ENCODE measurements around the gene PGLYRP3.

PGLYRP3 gene

DNA sequence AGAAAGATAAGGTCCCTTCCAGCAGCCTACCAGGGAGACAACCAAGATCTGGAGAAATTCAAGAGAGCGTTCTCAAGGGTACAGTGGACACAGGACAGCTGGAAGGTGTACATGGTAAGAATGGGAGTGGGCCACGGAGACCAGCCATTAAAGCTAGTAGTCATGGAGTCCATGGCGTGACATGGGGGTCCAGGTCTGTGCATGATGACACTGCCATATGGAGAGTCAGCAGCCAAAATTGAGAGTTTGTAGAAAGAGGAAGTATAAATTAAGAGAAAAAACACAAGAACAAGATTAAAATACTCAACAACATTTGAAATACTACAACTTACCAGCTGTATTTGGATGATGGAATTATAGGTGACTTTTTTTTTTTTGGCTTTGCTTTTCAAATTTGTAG is 61.2 kb downstream of the PGLYRP3 start:
- TF ChIP-seq, protein P1, sequence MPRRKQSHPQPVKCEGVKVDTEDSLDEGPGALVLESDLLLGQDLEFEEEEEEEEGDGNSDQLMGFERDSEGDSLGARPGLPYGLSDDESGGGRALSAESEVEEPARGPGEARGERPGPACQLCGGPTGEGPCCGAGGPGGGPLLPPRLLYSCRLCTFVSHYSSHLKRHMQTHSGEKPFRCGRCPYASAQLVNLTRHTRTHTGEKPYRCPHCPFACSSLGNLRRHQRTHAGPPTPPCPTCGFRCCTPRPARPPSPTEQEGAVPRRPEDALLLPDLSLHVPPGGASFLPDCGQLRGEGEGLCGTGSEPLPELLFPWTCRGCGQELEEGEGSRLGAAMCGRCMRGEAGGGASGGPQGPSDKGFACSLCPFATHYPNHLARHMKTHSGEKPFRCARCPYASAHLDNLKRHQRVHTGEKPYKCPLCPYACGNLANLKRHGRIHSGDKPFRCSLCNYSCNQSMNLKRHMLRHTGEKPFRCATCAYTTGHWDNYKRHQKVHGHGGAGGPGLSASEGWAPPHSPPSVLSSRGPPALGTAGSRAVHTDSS (tag by site-specific recombination; IDR thresholded peaks at IDR 0.05) = no peak
- TF ChIP-seq ZNF664 (tag by site-specific recombination; IDR thresholded peaks at IDR 0.05) (no peak), ZNF561 (tag by site-specific recombination; IDR thresholded peaks at IDR 0.05; ENCODE audit: borderline replicate concordance) (no peak), SCRT2 (tag by site-specific recombination; IDR thresholded peaks at IDR 0.05) (no peak), ZSCAN16 (tag by site-specific recombination; IDR thresholded peaks at IDR 0.05) (no peak), SETDB1 (IDR thresholded peaks at IDR 0.05; ENCODE audit: insufficient read length, low read length) (no peak), ZNF621 (tag by site-specific recombination; IDR thresholded peaks at IDR 0.05) (no peak), ZNF19 (tag by site-specific recombination; IDR thresholded peaks at IDR 0.05; ENCODE audit: low read depth) (no peak), ZBTB17 (tag by site-specific recombination; IDR thresholded peaks at IDR 0.05) (no peak), MZF1 (tag by site-specific recombination; IDR thresholded peaks at IDR 0.05; ENCODE audit: borderline replicate concordance) (no peak), ZNF354C (tag by site-specific recombination; IDR thresholded peaks at IDR 0.05; ENCODE audit: borderline replicate concordance, low read depth) (no peak), ZNF768 (tag by site-specific recombination; IDR thresholded peaks at IDR 0.05) (no peak)
- TF ChIP-seq, protein P2, sequence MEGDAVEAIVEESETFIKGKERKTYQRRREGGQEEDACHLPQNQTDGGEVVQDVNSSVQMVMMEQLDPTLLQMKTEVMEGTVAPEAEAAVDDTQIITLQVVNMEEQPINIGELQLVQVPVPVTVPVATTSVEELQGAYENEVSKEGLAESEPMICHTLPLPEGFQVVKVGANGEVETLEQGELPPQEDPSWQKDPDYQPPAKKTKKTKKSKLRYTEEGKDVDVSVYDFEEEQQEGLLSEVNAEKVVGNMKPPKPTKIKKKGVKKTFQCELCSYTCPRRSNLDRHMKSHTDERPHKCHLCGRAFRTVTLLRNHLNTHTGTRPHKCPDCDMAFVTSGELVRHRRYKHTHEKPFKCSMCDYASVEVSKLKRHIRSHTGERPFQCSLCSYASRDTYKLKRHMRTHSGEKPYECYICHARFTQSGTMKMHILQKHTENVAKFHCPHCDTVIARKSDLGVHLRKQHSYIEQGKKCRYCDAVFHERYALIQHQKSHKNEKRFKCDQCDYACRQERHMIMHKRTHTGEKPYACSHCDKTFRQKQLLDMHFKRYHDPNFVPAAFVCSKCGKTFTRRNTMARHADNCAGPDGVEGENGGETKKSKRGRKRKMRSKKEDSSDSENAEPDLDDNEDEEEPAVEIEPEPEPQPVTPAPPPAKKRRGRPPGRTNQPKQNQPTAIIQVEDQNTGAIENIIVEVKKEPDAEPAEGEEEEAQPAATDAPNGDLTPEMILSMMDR (tag by site-specific recombination; IDR thresholded peaks at IDR 0.05) = no peak
- TF ChIP-seq, protein P3, sequence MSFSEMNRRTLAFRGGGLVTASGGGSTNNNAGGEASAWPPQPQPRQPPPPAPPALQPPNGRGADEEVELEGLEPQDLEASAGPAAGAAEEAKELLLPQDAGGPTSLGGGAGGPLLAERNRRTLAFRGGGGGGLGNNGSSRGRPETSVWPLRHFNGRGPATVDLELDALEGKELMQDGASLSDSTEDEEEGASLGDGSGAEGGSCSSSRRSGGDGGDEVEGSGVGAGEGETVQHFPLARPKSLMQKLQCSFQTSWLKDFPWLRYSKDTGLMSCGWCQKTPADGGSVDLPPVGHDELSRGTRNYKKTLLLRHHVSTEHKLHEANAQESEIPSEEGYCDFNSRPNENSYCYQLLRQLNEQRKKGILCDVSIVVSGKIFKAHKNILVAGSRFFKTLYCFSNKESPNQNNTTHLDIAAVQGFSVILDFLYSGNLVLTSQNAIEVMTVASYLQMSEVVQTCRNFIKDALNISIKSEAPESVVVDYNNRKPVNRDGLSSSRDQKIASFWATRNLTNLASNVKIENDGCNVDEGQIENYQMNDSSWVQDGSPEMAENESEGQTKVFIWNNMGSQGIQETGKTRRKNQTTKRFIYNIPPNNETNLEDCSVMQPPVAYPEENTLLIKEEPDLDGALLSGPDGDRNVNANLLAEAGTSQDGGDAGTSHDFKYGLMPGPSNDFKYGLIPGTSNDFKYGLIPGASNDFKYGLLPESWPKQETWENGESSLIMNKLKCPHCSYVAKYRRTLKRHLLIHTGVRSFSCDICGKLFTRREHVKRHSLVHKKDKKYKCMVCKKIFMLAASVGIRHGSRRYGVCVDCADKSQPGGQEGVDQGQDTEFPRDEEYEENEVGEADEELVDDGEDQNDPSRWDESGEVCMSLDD (tag by site-specific recombination; IDR thresholded peaks at IDR 0.05) = no peak
- TF ChIP-seq, protein P4, sequence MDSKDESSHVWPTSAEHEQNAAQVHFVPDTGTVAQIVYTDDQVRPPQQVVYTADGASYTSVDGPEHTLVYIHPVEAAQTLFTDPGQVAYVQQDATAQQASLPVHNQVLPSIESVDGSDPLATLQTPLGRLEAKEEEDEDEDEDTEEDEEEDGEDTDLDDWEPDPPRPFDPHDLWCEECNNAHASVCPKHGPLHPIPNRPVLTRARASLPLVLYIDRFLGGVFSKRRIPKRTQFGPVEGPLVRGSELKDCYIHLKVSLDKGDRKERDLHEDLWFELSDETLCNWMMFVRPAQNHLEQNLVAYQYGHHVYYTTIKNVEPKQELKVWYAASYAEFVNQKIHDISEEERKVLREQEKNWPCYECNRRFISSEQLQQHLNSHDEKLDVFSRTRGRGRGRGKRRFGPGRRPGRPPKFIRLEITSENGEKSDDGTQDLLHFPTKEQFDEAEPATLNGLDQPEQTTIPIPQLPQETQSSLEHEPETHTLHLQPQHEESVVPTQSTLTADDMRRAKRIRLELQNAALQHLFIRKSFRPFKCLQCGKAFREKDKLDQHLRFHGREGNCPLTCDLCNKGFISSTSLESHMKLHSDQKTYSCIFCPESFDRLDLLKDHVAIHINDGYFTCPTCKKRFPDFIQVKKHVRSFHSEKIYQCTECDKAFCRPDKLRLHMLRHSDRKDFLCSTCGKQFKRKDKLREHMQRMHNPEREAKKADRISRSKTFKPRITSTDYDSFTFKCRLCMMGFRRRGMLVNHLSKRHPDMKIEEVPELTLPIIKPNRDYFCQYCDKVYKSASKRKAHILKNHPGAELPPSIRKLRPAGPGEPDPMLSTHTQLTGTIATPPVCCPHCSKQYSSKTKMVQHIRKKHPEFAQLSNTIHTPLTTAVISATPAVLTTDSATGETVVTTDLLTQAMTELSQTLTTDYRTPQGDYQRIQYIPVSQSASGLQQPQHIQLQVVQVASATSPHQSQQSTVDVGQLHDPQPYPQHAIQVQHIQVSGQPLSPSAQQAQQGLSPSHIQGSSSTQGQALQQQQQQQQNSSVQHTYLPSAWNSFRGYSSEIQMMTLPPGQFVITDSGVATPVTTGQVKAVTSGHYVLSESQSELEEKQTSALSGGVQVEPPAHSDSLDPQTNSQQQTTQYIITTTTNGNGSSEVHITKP (tag by site-specific recombination; IDR thresholded peaks at IDR 0.05) = no peak
- TF ChIP-seq, protein P5, sequence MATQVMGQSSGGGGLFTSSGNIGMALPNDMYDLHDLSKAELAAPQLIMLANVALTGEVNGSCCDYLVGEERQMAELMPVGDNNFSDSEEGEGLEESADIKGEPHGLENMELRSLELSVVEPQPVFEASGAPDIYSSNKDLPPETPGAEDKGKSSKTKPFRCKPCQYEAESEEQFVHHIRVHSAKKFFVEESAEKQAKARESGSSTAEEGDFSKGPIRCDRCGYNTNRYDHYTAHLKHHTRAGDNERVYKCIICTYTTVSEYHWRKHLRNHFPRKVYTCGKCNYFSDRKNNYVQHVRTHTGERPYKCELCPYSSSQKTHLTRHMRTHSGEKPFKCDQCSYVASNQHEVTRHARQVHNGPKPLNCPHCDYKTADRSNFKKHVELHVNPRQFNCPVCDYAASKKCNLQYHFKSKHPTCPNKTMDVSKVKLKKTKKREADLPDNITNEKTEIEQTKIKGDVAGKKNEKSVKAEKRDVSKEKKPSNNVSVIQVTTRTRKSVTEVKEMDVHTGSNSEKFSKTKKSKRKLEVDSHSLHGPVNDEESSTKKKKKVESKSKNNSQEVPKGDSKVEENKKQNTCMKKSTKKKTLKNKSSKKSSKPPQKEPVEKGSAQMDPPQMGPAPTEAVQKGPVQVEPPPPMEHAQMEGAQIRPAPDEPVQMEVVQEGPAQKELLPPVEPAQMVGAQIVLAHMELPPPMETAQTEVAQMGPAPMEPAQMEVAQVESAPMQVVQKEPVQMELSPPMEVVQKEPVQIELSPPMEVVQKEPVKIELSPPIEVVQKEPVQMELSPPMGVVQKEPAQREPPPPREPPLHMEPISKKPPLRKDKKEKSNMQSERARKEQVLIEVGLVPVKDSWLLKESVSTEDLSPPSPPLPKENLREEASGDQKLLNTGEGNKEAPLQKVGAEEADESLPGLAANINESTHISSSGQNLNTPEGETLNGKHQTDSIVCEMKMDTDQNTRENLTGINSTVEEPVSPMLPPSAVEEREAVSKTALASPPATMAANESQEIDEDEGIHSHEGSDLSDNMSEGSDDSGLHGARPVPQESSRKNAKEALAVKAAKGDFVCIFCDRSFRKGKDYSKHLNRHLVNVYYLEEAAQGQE (tag by site-specific recombination; IDR thresholded peaks at IDR 0.05) = no peak
- TF ChIP-seq, protein P6, sequence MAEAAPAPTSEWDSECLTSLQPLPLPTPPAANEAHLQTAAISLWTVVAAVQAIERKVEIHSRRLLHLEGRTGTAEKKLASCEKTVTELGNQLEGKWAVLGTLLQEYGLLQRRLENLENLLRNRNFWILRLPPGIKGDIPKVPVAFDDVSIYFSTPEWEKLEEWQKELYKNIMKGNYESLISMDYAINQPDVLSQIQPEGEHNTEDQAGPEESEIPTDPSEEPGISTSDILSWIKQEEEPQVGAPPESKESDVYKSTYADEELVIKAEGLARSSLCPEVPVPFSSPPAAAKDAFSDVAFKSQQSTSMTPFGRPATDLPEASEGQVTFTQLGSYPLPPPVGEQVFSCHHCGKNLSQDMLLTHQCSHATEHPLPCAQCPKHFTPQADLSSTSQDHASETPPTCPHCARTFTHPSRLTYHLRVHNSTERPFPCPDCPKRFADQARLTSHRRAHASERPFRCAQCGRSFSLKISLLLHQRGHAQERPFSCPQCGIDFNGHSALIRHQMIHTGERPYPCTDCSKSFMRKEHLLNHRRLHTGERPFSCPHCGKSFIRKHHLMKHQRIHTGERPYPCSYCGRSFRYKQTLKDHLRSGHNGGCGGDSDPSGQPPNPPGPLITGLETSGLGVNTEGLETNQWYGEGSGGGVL (tag by site-specific recombination; IDR thresholded peaks at IDR 0.05) = no peak
- TF ChIP-seq, protein P7, sequence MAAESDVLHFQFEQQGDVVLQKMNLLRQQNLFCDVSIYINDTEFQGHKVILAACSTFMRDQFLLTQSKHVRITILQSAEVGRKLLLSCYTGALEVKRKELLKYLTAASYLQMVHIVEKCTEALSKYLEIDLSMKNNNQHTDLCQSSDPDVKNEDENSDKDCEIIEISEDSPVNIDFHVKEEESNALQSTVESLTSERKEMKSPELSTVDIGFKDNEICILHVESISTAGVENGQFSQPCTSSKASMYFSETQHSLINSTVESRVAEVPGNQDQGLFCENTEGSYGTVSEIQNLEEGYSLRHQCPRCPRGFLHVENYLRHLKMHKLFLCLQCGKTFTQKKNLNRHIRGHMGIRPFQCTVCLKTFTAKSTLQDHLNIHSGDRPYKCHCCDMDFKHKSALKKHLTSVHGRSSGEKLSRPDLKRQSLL (tag by site-specific recombination; IDR thresholded peaks at IDR 0.05) = no peak
- TF ChIP-seq, protein P8, sequence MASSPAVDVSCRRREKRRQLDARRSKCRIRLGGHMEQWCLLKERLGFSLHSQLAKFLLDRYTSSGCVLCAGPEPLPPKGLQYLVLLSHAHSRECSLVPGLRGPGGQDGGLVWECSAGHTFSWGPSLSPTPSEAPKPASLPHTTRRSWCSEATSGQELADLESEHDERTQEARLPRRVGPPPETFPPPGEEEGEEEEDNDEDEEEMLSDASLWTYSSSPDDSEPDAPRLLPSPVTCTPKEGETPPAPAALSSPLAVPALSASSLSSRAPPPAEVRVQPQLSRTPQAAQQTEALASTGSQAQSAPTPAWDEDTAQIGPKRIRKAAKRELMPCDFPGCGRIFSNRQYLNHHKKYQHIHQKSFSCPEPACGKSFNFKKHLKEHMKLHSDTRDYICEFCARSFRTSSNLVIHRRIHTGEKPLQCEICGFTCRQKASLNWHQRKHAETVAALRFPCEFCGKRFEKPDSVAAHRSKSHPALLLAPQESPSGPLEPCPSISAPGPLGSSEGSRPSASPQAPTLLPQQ (tag by site-specific recombination; IDR thresholded peaks at IDR 0.05) = no peak
- Histone ChIP-seq H3K9me3 (ENCODE audit: control insufficient read depth, insufficient read depth, low read depth, low read length) (no peaks in the 10 kb centered on the region), H3K4me1 (ENCODE audit: control insufficient read depth, insufficient read depth, low read length) (no peaks in the 10 kb centered on the region), H3K4me3 (ENCODE audit: low read depth, low read length) (no peak overlapping the region), H3K27ac (ENCODE audit: extremely low read depth, low read depth, low read length) (no peak overlapping the region), H3K36me3 (ENCODE audit: control insufficient read depth in 2 of 2, insufficient read depth in 1 of 2, low read length in 2 of 2) (no peaks in the 10 kb centered on the region)
- ChIA-PET POLR2A (no interaction called here), CTCF (interaction anchor here (0.8 kb wide), 1 partner anchor 23 kb away, joined by 3 read pairs; no protein-coding TSS in a partner anchor)

All from HEK293 (cell line).